GM18951 (cell line): ENCODE data around the gene BMERB1.
"Not testable (repeated sequence)": the region's sequence is repeated elsewhere in the genome, so short reads cannot be mapped to it uniquely, and the experiment has no call there.

Experiments
- POLR2A ChIP-seq: IDR thresholded peaks from 4 replicates; pipeline ENCODE4 v1.6.1; 2011; ENCODE audit warnings: mild to moderate bottlenecking; ENCODE audit not compliant: insufficient read length, insufficient read depth; ENCODE audit errors: extremely low read depth
- in situ Hi-C: fragments of 300-500 bp; cut with MboI; formaldehyde crosslinking; loops from one replicate; pipeline ENCODE4 v1.12.0; 2022; ENCODE audit warnings: low sequenced_read_pairs, mixed read lengths, inconsistent platforms; ENCODE audit not compliant: unreplicated experiment

BMERB1 gene

GRCh38 chr16:15404792-15405191, 29.6 kb upstream of the BMERB1 start:
- TF ChIP-seq POLR2A, result no peak
- in situ Hi-C loops, result no loop called here

DNA sequence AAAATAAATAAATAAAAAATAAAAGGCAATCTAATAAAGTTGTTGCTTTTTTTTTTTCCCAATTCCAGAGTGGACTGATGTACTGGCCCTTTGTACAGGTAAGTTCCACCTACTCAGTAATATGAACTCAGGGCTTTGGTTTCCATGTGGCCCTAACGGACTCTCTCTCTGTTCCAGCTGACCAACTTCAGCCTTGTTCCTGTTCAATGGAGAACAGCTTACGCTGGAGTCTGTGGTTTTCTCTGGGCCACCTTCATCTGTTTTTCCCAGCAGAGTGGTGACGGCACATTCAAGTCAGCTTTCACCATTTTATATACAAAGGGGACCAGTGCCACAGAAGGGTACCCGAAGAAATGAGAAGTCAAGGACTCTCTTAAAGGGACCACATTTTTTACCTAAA, 26.6 kb upstream of the BMERB1 start:
- in situ Hi-C loops, result not testable (repeated sequence)

DNA sequence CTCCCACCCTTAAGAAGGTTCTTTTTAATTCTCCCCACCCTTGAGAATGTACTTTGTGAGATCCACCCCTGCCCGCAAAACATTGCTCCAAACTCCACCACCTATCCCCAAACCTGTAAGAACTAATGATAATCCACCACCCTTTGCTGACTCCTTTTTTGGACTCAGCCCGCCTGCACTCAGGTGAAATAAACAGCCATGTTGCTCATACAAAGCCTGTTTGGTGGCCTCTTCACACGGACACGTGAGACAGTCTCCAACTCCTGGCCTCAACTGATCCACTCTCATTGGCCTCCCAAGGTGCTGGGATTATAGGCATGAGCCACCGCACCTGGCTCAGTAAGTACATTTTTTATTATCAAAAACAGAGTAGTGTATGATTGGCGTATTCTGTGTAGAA, 24.9 kb upstream of the BMERB1 start:
- in situ Hi-C loops, result not testable (repeated sequence)

GRCh38 chr16:15415511-15415985, 18.8 kb upstream of the BMERB1 start:
- in situ Hi-C loops, result no loop called here
- no peak for TF ChIP-seq POLR2A

- TF ChIP-seq POLR2A, result no peak
- in situ Hi-C loops, result no loop called here
Measured at GRCh38 chr16:15417197-15417596, 17.2 kb upstream of the BMERB1 start.

GRCh38 chr16:15418206-15418605, 16.2 kb upstream of the BMERB1 start:
- TF ChIP-seq POLR2A, result no peak

GRCh38 chr16:15421696-15422095, 12.7 kb upstream of the BMERB1 start:
- in situ Hi-C loops, result not testable (repeated sequence)

More at GRCh38 chr16:15418206-15418605, 16.2 kb upstream of the BMERB1 start:
- in situ Hi-C loops, result no loop called here

DNA sequence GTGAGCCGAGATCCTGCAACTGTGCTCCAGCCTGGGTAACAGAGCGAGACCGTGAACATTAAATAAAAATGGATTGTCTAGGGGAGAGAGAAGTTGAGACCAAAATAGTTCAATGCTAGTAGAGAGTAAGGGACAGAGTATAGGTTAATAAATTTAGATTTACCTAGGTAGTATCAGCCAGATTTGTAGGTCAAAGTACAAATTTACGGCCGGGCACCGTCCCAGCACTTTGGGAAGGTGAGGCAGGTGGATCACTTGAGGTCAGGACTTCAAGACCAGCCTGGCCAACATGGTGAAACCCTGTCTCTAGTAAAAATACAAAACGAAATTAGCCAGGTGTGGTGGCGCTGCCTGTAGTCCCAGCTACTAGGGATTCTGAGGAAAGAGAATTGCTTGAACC, 12.2 kb upstream of the BMERB1 start:
- in situ Hi-C loops, result no loop called here
- TF ChIP-seq POLR2A, result no peak

- in situ Hi-C loops, result no loop called here
- TF ChIP-seq POLR2A, result no peak
Measured at GRCh38 chr16:15425861-15426260, 8.5 kb upstream of the BMERB1 start.

DNA sequence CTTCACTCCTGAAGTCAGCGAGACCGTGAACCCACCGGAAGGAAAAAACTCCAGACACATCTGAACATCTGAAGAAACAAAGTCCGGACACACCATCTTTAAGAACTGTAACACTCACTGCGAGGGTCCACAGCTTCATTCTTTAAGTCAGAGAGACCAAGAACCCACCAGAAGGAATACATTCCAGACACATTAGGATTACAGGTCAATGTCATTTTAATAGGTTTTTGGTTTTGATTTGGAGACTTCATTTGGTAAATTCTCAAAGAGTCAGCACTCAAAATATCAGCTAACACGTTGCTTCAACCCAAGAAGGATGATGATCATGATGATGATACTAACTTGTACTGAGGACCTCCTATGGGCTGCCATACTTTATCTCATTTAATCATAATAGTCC, 7.6 kb upstream of the BMERB1 start:
- no peak for TF ChIP-seq POLR2A
- in situ Hi-C loops, result no loop called here

- in situ Hi-C loops, result no loop called here
Measured at GRCh38 chr16:15427648-15428239, 6.6 kb upstream of the BMERB1 start.

DNA sequence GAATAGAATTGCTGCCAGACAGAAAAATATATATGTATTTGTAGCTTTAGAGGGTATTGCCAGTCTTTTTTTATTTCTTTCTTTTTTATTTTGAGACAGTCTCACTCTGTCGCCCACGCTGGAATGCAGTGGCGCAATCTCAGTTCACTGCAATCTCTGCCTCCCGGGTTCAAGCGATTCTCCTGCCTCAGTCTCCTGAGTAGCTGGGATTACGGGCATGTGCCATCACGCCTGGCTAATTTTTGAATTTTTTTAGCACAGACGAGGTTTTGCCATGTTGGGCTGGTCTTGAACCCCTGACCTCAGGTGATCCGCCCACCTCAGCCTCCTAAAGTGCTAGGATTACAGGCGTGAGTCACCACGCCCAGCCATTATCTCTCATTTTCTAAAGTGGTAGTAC, 3.5 kb upstream of the BMERB1 start:
- in situ Hi-C loops, result not testable (repeated sequence)

More at GRCh38 chr16:15427648-15428239, 6.6 kb upstream of the BMERB1 start:
- no peak for TF ChIP-seq POLR2A

- in situ Hi-C loops, result no loop called here
- no peak for TF ChIP-seq POLR2A
Measured at GRCh38 chr16:15434079-15434424, 336 bp upstream of the BMERB1 start.

GRCh38 chr16:15435216-15435864, 952 bp downstream of the BMERB1 start:
- in situ Hi-C loops, result no loop called here
- no peak for TF ChIP-seq POLR2A

DNA sequence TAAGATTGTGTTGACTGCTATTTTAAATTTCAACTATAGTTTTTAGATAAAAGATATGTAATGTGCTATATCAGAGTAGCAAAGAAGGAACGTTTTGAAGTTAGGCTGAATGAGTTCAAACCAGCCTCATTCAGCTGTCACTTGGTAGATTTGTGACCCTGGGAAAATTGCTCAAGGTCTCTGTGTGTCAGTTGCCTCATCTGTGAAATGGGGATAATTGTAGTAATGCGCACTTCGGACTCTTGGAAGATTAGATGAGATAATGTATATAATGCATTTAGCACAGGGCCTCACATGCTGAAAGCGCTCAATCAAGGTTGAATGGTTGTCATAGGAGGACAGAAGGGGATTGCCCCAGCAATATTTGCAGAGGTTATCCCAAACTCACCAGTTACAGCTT, 4.7 kb downstream of the BMERB1 start:
- in situ Hi-C loops, result no loop called here
- no peak for TF ChIP-seq POLR2A
